CD14-positive monocyte (primary cell): ENCODE results near the gene SCRN1. TPM values are rescaled to one million over a fixed set of nuclear protein-coding genes. Genes with fewer than 3 reads are reported as not detected.

ENCODE experiments used
- DNase-seq, 3 donors: peaks; one replicate each; pipeline ENCODE4 v3.0.0-alpha.2; 2011 to 2022
- H2AFZ ChIP-seq: 2 replicates; pipeline ENCODE4 v1.6.0; 2012; ENCODE audit warnings: mild to moderate bottlenecking, low read depth, low read length, inconsistent platforms; ENCODE audit not compliant: insufficient read depth, poor library complexity, severe bottlenecking
- H3K27ac ChIP-seq, 2 donors: 1 replicate in 1 of 2; 2 replicates in 1 of 2; pipeline ENCODE4 v1.5.1; 2012 to 2013; ENCODE audit warnings: low read length in 2 of 2, control low read depth in 1 of 2, inconsistent platforms in 1 of 2, low read depth in 1 of 2, mild to moderate bottlenecking in 1 of 2
- H3K27me3 ChIP-seq, 2 donors: one replicate each; pipeline versions ENCODE4 v1.6.0 to v1.6.1; 2011 to 2013; ENCODE audit warnings: low read length in 2 of 2; ENCODE audit not compliant: control insufficient read depth in 2 of 2, insufficient read depth in 2 of 2
- H3K36me3 ChIP-seq, 2 donors: replicated peaks in 1 of 2; 1 replicate in 1 of 2; 2 replicates in 1 of 2; pipeline versions ENCODE4 v1.5.1 to v1.6.1; 2012 to 2013; ENCODE audit warnings: low read length in 2 of 2, control low read depth in 1 of 2, inconsistent platforms in 1 of 2, mild to moderate bottlenecking in 1 of 2; ENCODE audit not compliant: insufficient read depth in 2 of 2, control insufficient read depth in 1 of 2
- H3K4me1 ChIP-seq, 2 donors: 1 replicate in 1 of 2; 2 replicates in 1 of 2; pipeline versions ENCODE4 v1.5.1 to v1.6.1; 2012 to 2013; ENCODE audit warnings: low read length in 2 of 2, control low read depth in 1 of 2, inconsistent platforms in 1 of 2, mild to moderate bottlenecking in 1 of 2, moderate library complexity in 1 of 2; ENCODE audit not compliant: insufficient read depth in 2 of 2, control insufficient read depth in 1 of 2
- H3K4me2 ChIP-seq: replicated peaks from 2 replicates; pipeline ENCODE3; 2012; ENCODE audit warnings: low read length, moderate library complexity, mild to moderate bottlenecking; ENCODE audit not compliant: poor library complexity, severe bottlenecking; ENCODE audit errors: extremely low read depth
- H3K4me3 ChIP-seq, 3 experiments: fragments of 200-600 bp in 1 of 3; sonication (generic) in 1 of 3; replicated peaks in 1 of 3; 1 replicate in 2 of 3; 2 replicates in 1 of 3; pipeline ENCODE4 v1.5.1; 2011 to 2013; ENCODE audit warnings: low read length in 3 of 3, mild to moderate bottlenecking in 3 of 3, control low read depth in 2 of 3, low read depth in 2 of 3, inconsistent platforms in 1 of 3, moderate library complexity in 1 of 3
- H3K79me2 ChIP-seq: 2 replicates; pipeline ENCODE4 v1.6.0; 2012; ENCODE audit warnings: mild to moderate bottlenecking, control low read depth, inconsistent platforms, low read length, moderate library complexity; ENCODE audit not compliant: insufficient read depth
- H3K9ac ChIP-seq: 2 replicates; pipeline ENCODE4 v1.6.0; 2017; ENCODE audit warnings: low read length, mild to moderate bottlenecking; ENCODE audit not compliant: insufficient read depth, poor library complexity, severe bottlenecking
- H3K9me3 ChIP-seq, 2 donors: replicated peaks in 1 of 2; 1 replicate in 1 of 2; 2 replicates in 1 of 2; pipeline versions ENCODE4 v1.5.1 to v1.6.1; 2012 to 2013; ENCODE audit warnings: low read length in 2 of 2, control low read depth in 1 of 2; ENCODE audit not compliant: control insufficient read depth in 1 of 2, insufficient read depth in 1 of 2
- H4K20me1 ChIP-seq: 2 replicates; pipeline ENCODE4 v1.6.0; 2012; ENCODE audit warnings: mild to moderate bottlenecking, low read length, control low read depth, moderate library complexity; ENCODE audit not compliant: insufficient read depth
- H3K27ac Mint-ChIP-seq, 7 donors: one replicate each; pipeline ENCODE4 v1.8.0; 2020; ENCODE audit warnings: mild to moderate bottlenecking in 7 of 7, mixed read lengths in 7 of 7, moderate library complexity in 6 of 7, inconsistent platforms in 2 of 7
- H3K27me3 Mint-ChIP-seq, 3 donors: one replicate each; pipeline ENCODE4 v1.8.0; 2021 to 2022; ENCODE audit warnings: low read depth in 3 of 3, mild to moderate bottlenecking in 3 of 3, mixed read lengths in 3 of 3, moderate library complexity in 3 of 3, inconsistent platforms in 1 of 3
- H3K36me3 Mint-ChIP-seq, 2 donors: one replicate each; pipeline ENCODE4 v1.8.0; 2020; ENCODE audit warnings: mixed read lengths in 2 of 2, inconsistent platforms in 1 of 2, mild to moderate bottlenecking in 1 of 2
- H3K4me1 Mint-ChIP-seq: one replicate; pipeline ENCODE4 v1.8.0; 2020; ENCODE audit warnings: mild to moderate bottlenecking, mixed read lengths
- H3K4me3 Mint-ChIP-seq, 2 donors: one replicate each; pipeline ENCODE4 v1.8.0; 2020; ENCODE audit warnings: mild to moderate bottlenecking in 2 of 2, mixed read lengths in 2 of 2, moderate library complexity in 1 of 2
- H3K9me3 Mint-ChIP-seq, 7 donors: one replicate each; pipeline ENCODE4 v1.8.0; 2020 to 2022; ENCODE audit warnings: mixed read lengths in 7 of 7, mild to moderate bottlenecking in 6 of 7, moderate library complexity in 6 of 7, inconsistent platforms in 2 of 7
- CTCF ChIP-seq: fragments of 200-600 bp; IDR thresholded peaks from one replicate; pipeline ENCODE4 v1.8.0; 2022; ENCODE audit warnings: antibody characterized with exemption, mild to moderate bottlenecking
- WGBS: methylation state at CpG from one replicate; pipeline ENCODE4 v1.1.5; 2013; ENCODE audit warnings: missing lambda C conversion rate; ENCODE audit not compliant: insufficient coverage; 5-methylcytosine and 5-hydroxymethylcytosine counted together
- intact Hi-C, 2 donors: fragments of 100-400 bp; cut with micrococcal nuclease; formaldehyde crosslinking; loops; one replicate each; pipeline versions ENCODE4 v1.15.0 to v1.15.1; 2023
- polyA plus RNA-seq, 3 donors: library from polyadenylated mRNA; depleted of rRNA in 1 of 3; unstranded in 2 of 3; stranded (reverse) in 1 of 3; fragments of 300-500 nt in 2 of 3; fragments of >200 nt in 1 of 3; fragmentation: Illumina TruSeq in 2 of 3; gene quantifications; 1 replicate in 2 of 3; 2 replicates in 1 of 3; pipeline ENCODE4 v1.2.3, GENCODE V29; 2012 to 2021
- small RNA-seq: library from RNA; depleted of rRNA; stranded (forward); fragments of <200 nt; gene quantifications from one replicate; pipeline ENCODE3, GENCODE V24; 2012; ENCODE audit warnings: low read depth; ENCODE audit not compliant: insufficient read length

The SCRN1 gene
- polyA plus RNA-seq, 3 donors = 8.4 to 12.1 (median 8.6) TPM

- intact Hi-C loops = no loop called here
These were observed 115.8 kb downstream of the SCRN1 start for GRCh38 chr7:29873644-29874294.

GRCh38 chr7:29871787-29872398, 117.7 kb downstream of the SCRN1 start:
- no peaks in the 10 kb centered on the region for H4K20me1 ChIP-seq
- H3K4me3 ChIP-seq = no peak overlapping the region
- peaks cover 0 to 8% (median 0%) of the 10 kb centered on the region in 3 donors for H3K27me3 Mint-ChIP-seq
- WGBS = 0% methylated on average over 1 of the region's 5 CpGs
- no peak overlapping the region for H3K27ac Mint-ChIP-seq
- peaks cover 20% of the 10 kb centered on the region for H3K4me1 Mint-ChIP-seq
- no peaks in the 10 kb centered on the region for H3K9me3 Mint-ChIP-seq
- H3K36me3 ChIP-seq = no peaks in the 10 kb centered on the region
- no peaks in the 10 kb centered on the region for H3K79me2 ChIP-seq
- peaks cover 0 to 4% of the 10 kb centered on the region in 2 donors for H3K4me1 ChIP-seq
- no peaks in the 10 kb centered on the region for H3K36me3 Mint-ChIP-seq
- TF ChIP-seq CTCF = no peak
- H3K4me2 ChIP-seq = no peak overlapping the region
- no peak for DNase-seq
- no peak overlapping the region for H3K4me3 Mint-ChIP-seq
- H3K27me3 ChIP-seq = no peaks in the 10 kb centered on the region
- intact Hi-C loops = no loop called here
- no peaks in the 10 kb centered on the region for H3K9me3 ChIP-seq
- H2AFZ ChIP-seq = no peak overlapping the region
- H3K27ac ChIP-seq = no peak overlapping the region
- H3K9ac ChIP-seq = no peak overlapping the region

More at GRCh38 chr7:29873644-29874294, 115.8 kb downstream of the SCRN1 start:
- Histone ChIP-seq H3K4me2 (no peak overlapping the region), H3K4me1 (no peaks in the 10 kb centered on the region), H3K4me3 (no peak overlapping the region), H2AFZ (no peak overlapping the region), H3K9me3 (no peaks in the 10 kb centered on the region), H3K27me3 (no peaks in the 10 kb centered on the region), H4K20me1 (no peaks in the 10 kb centered on the region), H3K27ac (no peak overlapping the region), H3K36me3 (no peaks in the 10 kb centered on the region), H3K79me2 (no peaks in the 10 kb centered on the region), H3K9ac (no peak overlapping the region)
- Mint-ChIP-seq H3K9me3 (no peaks in the 10 kb centered on the region), H3K4me3 (no peak overlapping the region), H3K27me3 (peaks cover 0 to 8% (median 0%) of the 10 kb centered on the region in 3 donors), H3K36me3 (no peaks in the 10 kb centered on the region), H3K27ac (no peak overlapping the region), H3K4me1 (peaks cover 18% of the 10 kb centered on the region)
- TF ChIP-seq CTCF = no peak
- DNase-seq = no peak
- WGBS = 95% methylated on average over 4 of the region's 4 CpGs

Small RNA genes lying within 50 kb of the gene (small RNA-seq; reads per million reads assigned to genes)
- not detected for gene RF01210

Other genes starting within 250 kb of the SCRN1 start
- gene WIPF3, start 183.3 kb downstream of the SCRN1 start, polyA plus RNA-seq = not detected
- gene FKBP14, start 36.9 kb upstream of the SCRN1 start, polyA plus RNA-seq = 1 to 10 TPM in 2 of 3 donors, under 1 TPM in 1; 0.43 to 1.9 (median 1.1) TPM
- gene PLEKHA8, start 38.6 kb upstream of the SCRN1 start, polyA plus RNA-seq = 1 to 10 TPM; 2.4 to 2.7 (median 2.6) TPM
- gene MTURN, start 145.2 kb upstream of the SCRN1 start, polyA plus RNA-seq = 1 to 10 TPM; 5.9 to 7.9 (median 7.5) TPM